ENCODE results near the gene CCDC117.

The CCDC117 gene

DNA sequence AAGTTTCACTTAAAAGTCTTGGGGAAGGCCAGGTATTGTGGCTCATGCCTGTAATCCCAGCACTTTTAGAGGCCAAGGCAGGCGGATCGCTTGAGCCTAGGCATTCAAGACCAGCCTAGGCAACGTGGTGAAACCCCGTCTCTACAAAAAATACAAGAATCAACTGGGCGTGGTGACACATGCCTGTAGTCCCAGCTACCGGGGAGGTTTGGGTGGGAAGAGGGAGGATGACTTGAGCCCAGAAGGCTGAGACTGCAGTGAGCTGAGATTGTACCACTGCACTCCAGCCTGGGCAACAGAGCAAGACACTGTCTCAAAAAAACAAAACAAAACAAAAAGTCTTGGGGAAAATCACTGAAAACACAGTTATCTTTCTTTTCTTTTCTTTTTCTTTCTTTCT is 43.2 kb downstream of the CCDC117 start:
- no peaks in the 10 kb centered on the region for H3K9me3 ChIP-seq (ENCODE audit: severe bottlenecking)
- H3K27me3 ChIP-seq (ENCODE audit: insufficient read depth, low read depth, severe bottlenecking), result no peaks in the 10 kb centered on the region
- TF ChIP-seq, protein P1, sequence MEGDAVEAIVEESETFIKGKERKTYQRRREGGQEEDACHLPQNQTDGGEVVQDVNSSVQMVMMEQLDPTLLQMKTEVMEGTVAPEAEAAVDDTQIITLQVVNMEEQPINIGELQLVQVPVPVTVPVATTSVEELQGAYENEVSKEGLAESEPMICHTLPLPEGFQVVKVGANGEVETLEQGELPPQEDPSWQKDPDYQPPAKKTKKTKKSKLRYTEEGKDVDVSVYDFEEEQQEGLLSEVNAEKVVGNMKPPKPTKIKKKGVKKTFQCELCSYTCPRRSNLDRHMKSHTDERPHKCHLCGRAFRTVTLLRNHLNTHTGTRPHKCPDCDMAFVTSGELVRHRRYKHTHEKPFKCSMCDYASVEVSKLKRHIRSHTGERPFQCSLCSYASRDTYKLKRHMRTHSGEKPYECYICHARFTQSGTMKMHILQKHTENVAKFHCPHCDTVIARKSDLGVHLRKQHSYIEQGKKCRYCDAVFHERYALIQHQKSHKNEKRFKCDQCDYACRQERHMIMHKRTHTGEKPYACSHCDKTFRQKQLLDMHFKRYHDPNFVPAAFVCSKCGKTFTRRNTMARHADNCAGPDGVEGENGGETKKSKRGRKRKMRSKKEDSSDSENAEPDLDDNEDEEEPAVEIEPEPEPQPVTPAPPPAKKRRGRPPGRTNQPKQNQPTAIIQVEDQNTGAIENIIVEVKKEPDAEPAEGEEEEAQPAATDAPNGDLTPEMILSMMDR (IDR thresholded peaks at IDR 0.05; ENCODE audit: low read depth, low read length), result no peak
- no peak for DNase-seq
- no peak overlapping the region for H3K4me3 ChIP-seq (ENCODE audit: low read depth, low read length)
- no peak overlapping the region for H3K27ac ChIP-seq
- no peaks in the 10 kb centered on the region for H3K36me3 ChIP-seq

DNA sequence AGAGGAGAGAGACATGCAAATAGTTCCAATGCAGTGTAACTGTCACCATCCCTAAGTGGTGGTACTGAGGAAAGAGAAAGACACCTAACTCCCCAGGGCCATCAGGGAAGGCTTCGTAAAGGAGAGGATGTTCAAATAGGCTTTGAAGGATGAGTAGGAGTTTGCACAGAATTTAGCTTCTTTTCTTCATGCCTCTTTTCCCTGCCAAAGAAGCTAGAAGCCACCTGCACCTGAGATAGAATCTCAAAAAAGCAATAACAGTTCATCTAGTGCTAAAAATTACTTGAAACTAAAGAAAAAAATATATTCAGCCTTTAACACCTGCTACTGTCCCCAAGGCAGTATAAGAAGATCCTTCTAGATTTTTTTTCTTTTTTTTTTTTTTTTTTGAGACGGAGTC is 44.6 kb downstream of the CCDC117 start:
- no peak overlapping the region for H3K27ac ChIP-seq
- H3K9me3 ChIP-seq (ENCODE audit: severe bottlenecking), result no peaks in the 10 kb centered on the region
- no peak overlapping the region for H3K4me3 ChIP-seq (ENCODE audit: low read depth, low read length)
- no peaks in the 10 kb centered on the region for H3K36me3 ChIP-seq
- TF ChIP-seq, protein P1 (IDR thresholded peaks at IDR 0.05; ENCODE audit: low read depth, low read length), result no peak
- DNase-seq, result no peak
- no peaks in the 10 kb centered on the region for H3K27me3 ChIP-seq (ENCODE audit: insufficient read depth, low read depth, severe bottlenecking)

DNA sequence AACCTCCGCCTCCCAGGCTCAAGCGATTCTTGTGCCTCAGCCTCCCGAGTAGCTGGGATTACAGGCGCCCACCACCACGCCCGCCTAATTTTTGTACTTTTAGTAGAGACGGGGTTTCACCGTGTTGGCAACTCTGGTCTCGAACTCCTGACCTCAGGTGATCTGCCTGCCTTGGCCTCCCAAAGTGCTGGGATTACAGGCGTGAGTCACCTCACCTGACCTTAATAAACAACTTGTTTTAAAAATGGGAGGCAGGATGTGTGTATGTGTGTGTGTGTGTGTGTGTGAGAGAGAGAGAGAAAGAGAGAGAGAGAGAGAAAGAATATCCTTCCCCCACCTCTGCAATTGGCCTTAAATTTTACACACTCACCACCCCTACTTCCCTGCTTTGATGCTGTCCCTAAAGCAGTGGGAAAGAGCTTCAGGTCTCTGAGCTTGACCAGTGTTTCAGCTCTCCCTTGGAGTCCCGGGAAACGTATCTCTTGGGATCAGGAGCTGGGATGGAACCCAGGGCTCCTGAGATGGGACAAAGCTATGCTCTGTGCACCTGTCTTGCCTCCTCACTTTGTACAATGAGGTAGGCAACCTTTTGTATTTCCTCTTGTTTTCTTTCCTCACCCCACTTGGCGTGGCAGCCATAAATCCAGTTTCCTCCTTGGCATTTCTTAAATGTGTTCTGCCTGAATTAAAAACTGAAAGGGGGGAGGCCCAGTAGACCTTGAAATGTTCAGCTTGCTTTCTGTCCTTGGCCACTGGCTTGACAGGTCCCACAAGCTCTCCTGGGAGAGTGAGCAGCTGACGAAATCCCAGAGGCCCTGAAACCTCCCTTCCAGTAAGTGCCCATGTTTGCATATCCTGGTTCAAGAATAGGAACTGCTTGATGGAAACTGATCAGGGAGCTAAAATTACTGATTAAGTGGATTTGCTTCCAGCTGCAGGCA is 45.7 kb downstream of the CCDC117 start:
- Histone ChIP-seq H3K4me3 (ENCODE audit: low read depth, low read length) (no peak overlapping the region), H3K9me3 (ENCODE audit: severe bottlenecking) (no peaks in the 10 kb centered on the region)
- DNase-seq, result no peak

DNA sequence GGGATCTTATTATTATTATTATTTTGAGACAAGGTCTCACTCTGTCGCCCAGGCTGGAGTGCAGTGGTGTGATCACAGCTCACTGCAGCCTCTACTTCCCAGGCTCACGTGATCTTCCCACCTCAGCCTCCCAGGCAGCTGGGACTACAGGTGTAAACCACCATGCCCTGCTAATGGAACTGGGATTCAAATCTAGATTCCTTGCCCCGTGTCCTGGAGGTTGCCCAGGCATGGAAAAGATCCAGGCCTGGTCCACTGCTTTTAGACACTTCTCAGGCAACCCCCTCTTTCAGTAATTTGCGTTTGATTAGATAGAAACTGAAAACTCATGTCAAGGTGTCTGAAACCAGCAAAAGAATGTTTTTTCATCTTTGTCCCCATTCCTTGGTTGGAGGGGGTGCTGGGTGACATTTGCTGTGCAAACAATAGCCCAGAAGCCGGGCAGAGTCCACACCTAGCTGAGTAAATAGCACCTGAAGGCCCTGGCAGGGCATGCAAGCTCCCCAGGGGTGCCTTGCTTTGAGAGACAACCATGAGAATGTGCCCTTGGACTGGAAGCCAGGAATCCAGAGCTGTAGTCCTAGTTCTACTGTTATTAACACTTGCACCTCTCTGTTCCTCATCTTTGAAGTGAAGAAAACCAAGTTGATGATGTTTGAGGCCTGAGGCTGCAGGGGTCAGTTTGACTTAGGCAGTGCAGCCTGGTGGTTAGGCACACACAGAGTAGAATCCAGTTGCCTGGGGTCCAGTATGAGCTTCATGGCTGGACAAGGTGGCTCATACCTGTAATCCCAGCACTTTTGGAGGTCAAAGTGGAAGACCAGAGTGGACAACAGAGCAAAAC is 47.0 kb downstream of the CCDC117 start:
- no peak for DNase-seq
- Histone ChIP-seq H3K4me3 (ENCODE audit: low read depth, low read length) (no peak overlapping the region), H3K36me3 (no peaks in the 10 kb centered on the region), H3K27me3 (ENCODE audit: insufficient read depth, low read depth, severe bottlenecking) (no peaks in the 10 kb centered on the region), H3K9me3 (ENCODE audit: severe bottlenecking) (no peaks in the 10 kb centered on the region), H3K27ac (no peak overlapping the region)
- TF ChIP-seq, protein P1 (IDR thresholded peaks at IDR 0.05; ENCODE audit: low read depth, low read length), result no peak

More for the DNA sequence above, 45.7 kb downstream of the CCDC117 start:
- Histone ChIP-seq H3K36me3 (no peaks in the 10 kb centered on the region), H3K27ac (no peak overlapping the region), H3K27me3 (ENCODE audit: insufficient read depth, low read depth, severe bottlenecking) (no peaks in the 10 kb centered on the region)
- TF ChIP-seq, protein P1 (IDR thresholded peaks at IDR 0.05; ENCODE audit: low read depth, low read length), result no peak

DNA sequence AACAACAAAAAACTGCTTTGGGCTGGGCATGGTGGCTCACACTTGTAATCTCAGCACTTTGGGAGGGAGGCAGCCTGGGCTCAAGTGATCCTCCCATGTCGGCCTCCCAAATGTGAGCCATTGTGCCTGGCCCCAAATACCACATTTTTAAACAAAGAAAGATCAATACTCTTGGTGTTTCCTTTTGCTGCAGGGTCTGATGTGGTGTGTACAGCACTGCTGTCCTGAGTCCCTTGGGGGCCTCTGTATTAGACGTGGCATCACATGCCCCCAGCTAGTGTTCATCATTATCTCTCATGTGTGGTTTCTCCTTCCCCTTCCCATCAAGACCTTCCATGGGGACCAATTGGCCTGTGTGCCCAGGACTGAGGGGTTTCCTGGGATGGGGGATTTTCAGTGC is 48.4 kb downstream of the CCDC117 start:
- Histone ChIP-seq H3K36me3 (no peaks in the 10 kb centered on the region), H3K9me3 (ENCODE audit: severe bottlenecking) (no peaks in the 10 kb centered on the region), H3K27me3 (ENCODE audit: insufficient read depth, low read depth, severe bottlenecking) (no peaks in the 10 kb centered on the region), H3K4me3 (ENCODE audit: low read depth, low read length) (no peak overlapping the region), H3K27ac (no peak overlapping the region)
- TF ChIP-seq, protein P1 (IDR thresholded peaks at IDR 0.05; ENCODE audit: low read depth, low read length), result no peak
- no peak for DNase-seq

All from WERI-Rb-1 (cell line).